Activated naive CD4-positive, alpha-beta T cell treated with anti-CD3 and anti-CD28 coated beads, Interleukin-2, amount 50 U/mL, for 24 hours (primary cell): ENCODE measurements around the gene SPANXN5.
"Not testable (repeated sequence)": the region's sequence is repeated elsewhere in the genome, so short reads cannot be mapped to it uniquely, and the experiment has no call there.

Source experiments
- H3K27ac Mint-ChIP-seq: one replicate; pipeline ENCODE4 v1.8.0; 2021; ENCODE audit warnings: mild to moderate bottlenecking, mixed read lengths
- H3K27me3 Mint-ChIP-seq: one replicate; pipeline ENCODE4 v1.8.0; 2021; ENCODE audit warnings: mixed read lengths
- H3K36me3 Mint-ChIP-seq: one replicate; pipeline ENCODE4 v1.8.0; 2021; ENCODE audit warnings: mixed read lengths
- H3K4me1 Mint-ChIP-seq: one replicate; pipeline ENCODE4 v1.8.0; 2021; ENCODE audit warnings: mixed read lengths
- H3K4me3 Mint-ChIP-seq: one replicate; pipeline ENCODE4 v1.8.0; 2021; ENCODE audit warnings: mild to moderate bottlenecking, mixed read lengths
- H3K9me3 Mint-ChIP-seq: one replicate; pipeline ENCODE4 v1.8.0; 2021; ENCODE audit warnings: mixed read lengths

The SPANXN5 gene, protein sequence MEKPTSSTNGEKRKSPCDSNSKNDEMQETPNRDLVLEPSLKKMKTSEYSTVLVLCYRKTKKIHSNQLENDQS

DNA sequence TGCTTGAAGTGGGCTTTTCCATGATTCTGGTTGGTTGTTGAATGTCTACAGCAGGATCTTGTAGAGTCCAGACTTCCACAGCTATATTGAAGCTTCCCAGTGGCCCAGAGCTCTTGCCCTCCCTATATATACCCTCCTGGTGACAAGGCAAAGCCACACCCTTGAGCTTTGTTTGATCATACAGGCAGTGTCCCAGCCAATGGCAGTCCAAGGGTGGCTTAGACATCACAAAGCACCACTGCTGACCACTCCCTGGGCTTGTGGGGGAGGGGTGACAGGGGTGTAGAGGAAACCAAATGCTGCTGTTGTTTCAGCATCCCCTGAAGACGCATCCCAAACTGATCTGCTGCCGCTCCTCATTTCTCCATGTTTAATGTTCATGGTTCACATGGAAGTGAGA is at the start of gene SPANXN5:
Gene SPANXN5, minus strand, starts transcription at position 101 of the 400 bp plus-strand sequence. Its CDS starts 79 bp downstream, at position 22.
- H3K36me3 Mint-ChIP-seq, H3K4me1 Mint-ChIP-seq, H3K27ac Mint-ChIP-seq, H3K27me3 Mint-ChIP-seq, H3K4me3 Mint-ChIP-seq, H3K9me3 Mint-ChIP-seq: not testable (repeated sequence)

DNA sequence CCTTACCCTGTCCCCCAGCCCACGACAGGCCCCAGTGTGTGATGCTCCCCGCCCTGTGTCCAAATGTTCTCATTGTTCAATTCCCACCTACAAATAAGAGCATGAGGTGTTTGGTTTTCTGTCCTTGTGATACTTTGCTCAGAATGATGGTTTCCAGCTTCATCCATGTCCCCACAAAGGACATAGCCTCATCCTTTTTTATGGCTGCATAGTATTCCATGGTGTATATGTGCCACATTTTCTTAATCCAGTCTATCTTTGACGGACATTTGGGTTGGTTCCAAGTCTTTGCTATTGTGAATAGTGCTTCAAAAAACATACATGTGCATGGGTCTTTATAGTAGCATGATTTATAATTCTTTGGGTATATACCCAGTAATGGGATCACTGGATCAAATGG is 46.4 kb upstream of the SPANXN5 start:
- not testable (repeated sequence) for H3K27ac Mint-ChIP-seq, H3K36me3 Mint-ChIP-seq, H3K4me3 Mint-ChIP-seq, H3K27me3 Mint-ChIP-seq, H3K9me3 Mint-ChIP-seq, H3K4me1 Mint-ChIP-seq

DNA sequence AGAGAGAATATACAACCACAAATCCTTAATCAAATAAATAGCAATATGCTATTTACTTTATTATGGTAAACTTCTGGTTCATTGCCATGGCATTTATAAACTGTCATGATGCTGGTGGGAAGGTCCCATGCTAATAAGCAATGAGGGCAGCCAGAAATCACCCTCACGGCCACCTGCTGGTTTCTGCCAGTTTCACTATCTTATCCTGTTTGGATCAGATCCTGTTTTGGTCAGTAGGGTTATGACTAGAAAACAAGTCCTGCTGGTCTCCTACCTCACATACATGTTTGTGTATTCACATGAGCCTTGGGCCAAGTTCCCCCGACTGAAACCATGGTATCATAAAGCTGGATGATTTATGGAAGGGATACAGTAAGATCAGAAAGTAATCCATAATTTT is 41.9 kb upstream of the SPANXN5 start:
- no peaks in the 10 kb centered on the region for H3K9me3 Mint-ChIP-seq
- no peak overlapping the region for H3K27ac Mint-ChIP-seq
- no peaks in the 10 kb centered on the region for H3K36me3 Mint-ChIP-seq
- H3K27me3 Mint-ChIP-seq, result no peaks in the 10 kb centered on the region
- no peaks in the 10 kb centered on the region for H3K4me1 Mint-ChIP-seq
- no peak overlapping the region for H3K4me3 Mint-ChIP-seq

DNA sequence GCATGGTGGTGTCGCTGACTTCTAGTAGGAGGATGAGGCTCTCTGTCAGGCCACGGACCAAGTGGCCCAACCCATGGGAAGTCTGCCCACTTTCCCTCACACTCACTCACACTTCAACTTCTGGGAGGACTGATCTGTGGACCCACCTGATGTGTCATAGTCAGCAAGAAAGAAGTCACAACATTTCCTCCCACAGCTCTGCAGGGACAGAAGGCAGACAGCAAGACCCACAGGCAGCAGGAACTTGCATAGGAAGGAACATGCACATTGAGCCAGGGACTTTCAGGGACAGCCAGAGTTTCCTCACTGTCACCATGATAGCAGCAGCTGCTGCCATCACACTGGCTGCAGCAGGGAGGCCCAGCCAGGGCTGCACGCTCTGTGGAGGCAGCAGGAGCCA is 33.3 kb upstream of the SPANXN5 start:
- H3K27me3 Mint-ChIP-seq, result no peaks in the 10 kb centered on the region
- no peak overlapping the region for H3K4me3 Mint-ChIP-seq
- H3K9me3 Mint-ChIP-seq, result no peaks in the 10 kb centered on the region
- no peaks in the 10 kb centered on the region for H3K4me1 Mint-ChIP-seq
- no peak overlapping the region for H3K27ac Mint-ChIP-seq
- H3K36me3 Mint-ChIP-seq, result no peaks in the 10 kb centered on the region

DNA sequence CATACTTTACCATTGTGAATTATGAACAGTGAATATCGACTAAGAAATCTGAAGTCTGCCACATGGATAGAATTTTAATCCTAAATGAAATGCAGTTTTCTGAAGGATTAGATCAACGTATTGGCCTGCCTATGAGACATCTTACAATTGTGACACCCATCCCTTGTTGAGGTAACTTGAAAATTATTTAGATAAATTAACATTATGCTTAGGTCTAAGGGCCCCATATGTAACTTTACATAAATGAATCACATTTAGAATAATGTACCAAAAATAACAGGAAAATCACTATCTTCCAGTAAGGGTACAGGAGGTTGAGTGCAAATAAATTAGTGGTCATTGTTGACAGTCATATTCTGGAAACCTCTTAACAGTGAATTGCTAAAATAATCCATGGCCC is 27.4 kb upstream of the SPANXN5 start:
- H3K9me3 Mint-ChIP-seq, result no peaks in the 10 kb centered on the region
- H3K27me3 Mint-ChIP-seq, result no peaks in the 10 kb centered on the region
- no peak overlapping the region for H3K27ac Mint-ChIP-seq
- no peak overlapping the region for H3K4me3 Mint-ChIP-seq
- H3K36me3 Mint-ChIP-seq, result no peaks in the 10 kb centered on the region
- H3K4me1 Mint-ChIP-seq, result no peaks in the 10 kb centered on the region

DNA sequence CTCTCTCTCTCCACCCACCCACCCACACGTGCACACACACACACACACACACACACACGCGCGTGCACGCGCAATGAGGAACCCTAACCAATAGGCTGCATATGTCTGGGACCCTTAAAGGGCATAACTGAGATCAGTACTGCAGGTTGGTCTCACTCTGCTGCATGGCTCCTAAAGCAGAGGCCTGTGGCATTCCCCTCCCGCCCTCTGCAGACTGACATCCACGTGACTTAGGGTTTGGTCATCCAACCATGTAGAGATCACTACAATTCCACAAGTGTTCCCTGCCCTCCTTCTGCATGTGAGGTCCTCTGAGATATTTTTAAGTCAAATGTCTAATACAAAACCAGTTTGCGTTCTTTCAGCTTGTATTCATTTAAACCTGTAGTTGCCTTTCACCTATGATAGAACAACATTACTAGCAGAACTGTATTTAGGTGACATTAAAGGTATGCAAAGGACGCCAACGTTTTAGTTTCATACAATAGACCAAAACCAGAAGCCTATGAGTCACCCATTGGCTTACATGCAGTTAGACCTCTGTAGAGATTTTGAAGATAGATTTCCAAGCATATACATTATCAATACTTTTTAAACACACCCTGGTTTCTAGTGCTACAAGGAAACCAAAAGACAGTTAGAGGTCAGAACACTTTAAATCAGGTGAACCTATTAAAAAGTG is 24.0 kb upstream of the SPANXN5 start:
- H3K9me3 Mint-ChIP-seq, result no peaks in the 10 kb centered on the region
- H3K36me3 Mint-ChIP-seq, result no peaks in the 10 kb centered on the region
- no peak overlapping the region for H3K4me3 Mint-ChIP-seq
- H3K4me1 Mint-ChIP-seq, result no peaks in the 10 kb centered on the region
- H3K27ac Mint-ChIP-seq, result no peak overlapping the region
- no peaks in the 10 kb centered on the region for H3K27me3 Mint-ChIP-seq

DNA sequence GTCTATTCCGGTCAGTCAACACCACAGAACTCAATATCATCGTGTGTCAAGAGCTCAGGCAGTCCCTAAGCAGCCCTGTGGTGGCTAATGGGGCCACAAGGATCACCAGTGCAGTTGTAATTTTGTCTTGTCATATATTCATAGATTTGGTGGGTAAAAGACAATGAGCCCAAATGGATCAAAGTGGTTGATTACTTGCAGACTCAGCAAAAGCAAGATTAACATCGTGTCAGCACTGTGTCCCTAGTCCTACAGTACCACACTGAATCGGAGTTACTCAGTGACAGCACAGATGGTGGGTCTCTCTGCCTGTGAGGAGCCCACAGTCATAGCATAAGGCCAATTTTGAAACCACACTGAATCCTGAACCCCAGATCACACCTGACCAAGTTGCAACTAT is 22.6 kb upstream of the SPANXN5 start:
- no peaks in the 10 kb centered on the region for H3K36me3 Mint-ChIP-seq
- no peak overlapping the region for H3K4me3 Mint-ChIP-seq
- no peak overlapping the region for H3K27ac Mint-ChIP-seq
- no peaks in the 10 kb centered on the region for H3K9me3 Mint-ChIP-seq
- H3K27me3 Mint-ChIP-seq, result no peaks in the 10 kb centered on the region
- no peaks in the 10 kb centered on the region for H3K4me1 Mint-ChIP-seq

DNA sequence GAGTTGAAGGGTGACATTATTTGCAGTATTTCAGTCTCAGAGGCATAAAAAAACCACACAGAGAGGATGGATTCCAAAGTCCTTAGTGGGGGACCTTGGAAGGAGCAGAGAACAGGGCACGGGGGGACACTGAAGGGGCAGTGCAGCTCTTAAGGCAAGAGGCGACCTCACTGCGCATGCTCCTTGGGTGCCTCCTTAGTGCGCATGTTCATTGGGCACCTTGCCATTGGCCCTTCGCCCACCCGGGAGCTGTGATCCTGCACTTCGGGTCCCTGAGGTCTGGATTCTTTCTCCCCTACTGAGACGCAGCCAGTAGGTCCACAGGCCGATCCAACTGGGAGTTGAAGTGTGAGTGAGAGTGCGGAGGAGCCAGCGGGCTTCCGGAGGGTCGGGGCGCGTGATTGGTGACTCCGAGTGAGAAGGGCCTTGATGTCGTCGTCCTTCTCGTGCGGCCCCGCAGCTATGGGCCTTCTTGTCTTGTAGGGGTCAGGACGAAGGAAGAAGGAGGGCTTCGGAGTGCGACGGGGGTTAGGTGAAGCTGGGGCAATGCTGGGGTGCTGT is 13.9 kb upstream of the SPANXN5 start, which contains the start of gene XAGE5:
Gene XAGE5, plus strand, starts transcription at position 223 of the 561 bp plus-strand sequence. CDS start 1,280 bp downstream, outside the sequence.
- H3K27ac Mint-ChIP-seq, result no peak within 1 kb of the TSS
- no peaks in the 10 kb centered on the region for H3K9me3 Mint-ChIP-seq
- no peaks in the 10 kb centered on the region for H3K36me3 Mint-ChIP-seq
- no peak within 1 kb of the TSS for H3K4me3 Mint-ChIP-seq
- no peaks in the 10 kb centered on the region for H3K4me1 Mint-ChIP-seq
- no peaks in the 10 kb centered on the region for H3K27me3 Mint-ChIP-seq

DNA sequence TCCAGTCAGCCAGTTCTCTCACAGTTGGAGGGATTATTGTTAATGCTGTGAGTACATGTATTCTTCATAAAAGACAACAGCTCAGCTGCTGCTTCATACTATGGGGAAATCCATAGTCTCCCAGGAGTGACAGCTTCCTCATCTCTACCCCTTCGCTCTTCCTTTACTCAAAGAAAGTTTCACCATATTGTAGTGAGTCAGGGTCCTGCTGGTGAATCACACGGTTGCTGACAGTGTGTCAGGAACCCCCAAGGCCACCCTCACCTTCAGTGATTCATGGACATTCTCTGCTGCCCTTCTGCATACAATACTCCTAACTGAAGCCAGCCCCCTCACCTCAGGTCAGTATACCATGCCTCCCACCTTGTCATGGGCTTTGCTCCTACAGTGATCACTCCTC is 7.6 kb upstream of the SPANXN5 start:
- H3K4me1 Mint-ChIP-seq, H3K4me3 Mint-ChIP-seq, H3K27ac Mint-ChIP-seq, H3K9me3 Mint-ChIP-seq, H3K36me3 Mint-ChIP-seq, H3K27me3 Mint-ChIP-seq: not testable (repeated sequence)

DNA sequence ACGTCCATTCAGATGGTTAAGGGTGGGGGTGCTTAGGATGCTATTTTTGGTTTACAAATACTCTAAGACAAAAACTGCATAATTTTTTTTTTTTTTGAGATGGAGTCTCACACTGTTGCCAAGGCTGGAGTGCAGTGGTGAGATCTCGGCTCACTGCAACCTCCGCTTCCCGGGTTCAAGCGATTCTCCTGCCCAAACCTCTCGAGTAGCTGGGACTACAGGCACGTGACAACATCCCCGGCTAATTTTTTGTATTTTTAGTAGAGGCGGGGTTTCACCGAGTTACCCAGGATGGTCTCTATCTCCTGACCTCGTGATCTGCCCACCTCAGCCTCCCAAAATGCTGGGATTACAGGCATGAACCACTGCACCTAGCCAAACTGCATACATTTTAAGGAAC is 23.7 kb downstream of the SPANXN5 start:
- H3K9me3 Mint-ChIP-seq, H3K27ac Mint-ChIP-seq, H3K4me1 Mint-ChIP-seq, H3K27me3 Mint-ChIP-seq, H3K4me3 Mint-ChIP-seq, H3K36me3 Mint-ChIP-seq: not testable (repeated sequence)

DNA sequence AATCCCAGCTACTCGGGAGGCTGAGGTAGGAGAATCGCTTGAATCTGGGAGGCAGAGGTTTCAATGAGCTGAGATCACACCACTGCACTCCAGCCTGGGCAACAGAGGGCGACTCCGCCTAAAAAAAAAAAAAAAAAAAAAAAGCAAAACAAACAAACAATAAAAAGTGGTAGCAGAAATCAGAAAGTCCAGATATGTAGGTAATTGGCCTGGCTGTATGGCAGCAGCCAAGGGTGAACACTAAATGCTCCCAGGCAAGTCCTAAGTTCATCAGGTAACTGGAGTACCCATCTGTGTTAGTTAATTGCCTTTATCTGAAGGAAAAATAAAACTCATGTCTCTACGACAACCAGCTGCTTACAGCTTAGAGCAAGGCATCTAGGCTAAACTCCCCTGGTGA is 31.2 kb downstream of the SPANXN5 start:
- H3K4me3 Mint-ChIP-seq, H3K36me3 Mint-ChIP-seq, H3K9me3 Mint-ChIP-seq, H3K27me3 Mint-ChIP-seq, H3K4me1 Mint-ChIP-seq, H3K27ac Mint-ChIP-seq: not testable (repeated sequence)

DNA sequence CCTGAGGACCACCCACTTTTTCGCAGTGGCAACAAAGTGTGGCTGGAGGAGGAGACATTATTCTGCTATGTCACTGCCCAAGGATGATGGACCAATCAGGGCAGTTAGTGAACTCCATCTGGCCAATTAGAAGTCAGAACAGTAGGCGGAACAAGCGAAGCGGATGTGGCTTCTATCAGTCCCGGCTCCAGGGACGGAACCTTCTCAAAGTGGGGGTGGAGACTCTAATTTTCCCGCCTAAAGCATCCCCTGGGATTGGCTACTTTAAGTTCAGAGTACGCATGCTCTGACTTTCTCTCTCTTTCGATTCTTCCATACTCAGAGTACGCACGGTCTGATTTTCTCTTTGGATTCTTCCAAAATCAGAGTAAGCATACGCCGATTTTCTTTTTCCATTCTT is 46.3 kb downstream of the SPANXN5 start, which contains the start of gene SSX2B:
Gene SSX2B, plus strand, starts transcription at position 301 of the 400 bp plus-strand sequence. CDS start 1,429 bp downstream, outside the sequence.
- not testable (repeated sequence) for H3K27ac Mint-ChIP-seq, H3K9me3 Mint-ChIP-seq, H3K4me3 Mint-ChIP-seq, H3K27me3 Mint-ChIP-seq, H3K4me1 Mint-ChIP-seq, H3K36me3 Mint-ChIP-seq
